Keratinocyte (primary cell): ENCODE results near the gene MESD. TPM values are rescaled to one million over a fixed set of nuclear protein-coding genes. Genes with fewer than 3 reads are reported as not detected.

Experiments
- DNase-seq: peaks from one replicate; pipeline ENCODE4 v3.0.0-alpha.2; 2011; ENCODE audit warnings: low read depth, missing footprints, low spot score
- FAIRE-seq: peaks from 2 replicates; lab custom pipeline; 2011; peaks lifted over from hg19 to GRCh38; lab: Jason Lieb, UNC
- H2AFZ ChIP-seq: 2 replicates; pipeline ENCODE4 v1.6.0; 2012; ENCODE audit warnings: low read length, control low read depth, inconsistent platforms; ENCODE audit not compliant: control insufficient read depth
- H3K27ac ChIP-seq: 2 replicates; pipeline ENCODE4 v1.5.1; 2011; ENCODE audit warnings: low read length; ENCODE audit not compliant: control insufficient read depth, insufficient read depth
- H3K27me3 ChIP-seq: 3 replicates; pipeline ENCODE4 v1.6.0; 2011; ENCODE audit warnings: low read length; ENCODE audit not compliant: control insufficient read depth, insufficient read depth; ENCODE audit errors: extremely low read depth
- H3K36me3 ChIP-seq, 2 experiments: 2 replicates in 1 of 2; 3 replicates in 1 of 2; pipeline ENCODE4 v1.5.1; 2011; ENCODE audit warnings: low read length in 2 of 2, mild to moderate bottlenecking in 1 of 2; ENCODE audit not compliant: control insufficient read depth in 2 of 2, insufficient read depth in 2 of 2; ENCODE audit errors: extremely low read depth in 1 of 2
- H3K4me1 ChIP-seq: 3 replicates; pipeline ENCODE4 v1.5.1; 2011; ENCODE audit warnings: low read length; ENCODE audit not compliant: control insufficient read depth, insufficient read depth; ENCODE audit errors: extremely low read depth
- H3K4me2 ChIP-seq: 3 replicates; pipeline ENCODE4 v1.6.0; 2011; ENCODE audit warnings: low read depth, low read length; ENCODE audit not compliant: control insufficient read depth, insufficient read depth; ENCODE audit errors: extremely low read depth
- H3K4me3 ChIP-seq, 3 experiments: fragments of 200-600 bp in 1 of 3; sonication (generic) in 1 of 3; 2 replicates in 2 of 3; 3 replicates in 1 of 3; pipeline ENCODE4 v1.5.1; 2011 to 2016; ENCODE audit warnings: low read length in 3 of 3, mild to moderate bottlenecking in 3 of 3, control low read depth in 2 of 3, inconsistent platforms in 1 of 3, low read depth in 1 of 3, mixed read lengths in 1 of 3, mixed run types in 1 of 3, moderate library complexity in 1 of 3; ENCODE audit not compliant: control insufficient read depth in 2 of 3, insufficient read depth in 2 of 3; ENCODE audit errors: extremely low read depth in 1 of 3
- H3K79me2 ChIP-seq: 2 replicates; pipeline ENCODE4 v1.6.0; 2012; ENCODE audit warnings: low read length; ENCODE audit not compliant: control insufficient read depth, insufficient read depth
- H3K9ac ChIP-seq: 3 replicates; pipeline ENCODE4 v1.6.0; 2011; ENCODE audit warnings: low read length; ENCODE audit not compliant: control insufficient read depth, insufficient read depth; ENCODE audit errors: extremely low read depth
- H3K9me1 ChIP-seq: 3 replicates; pipeline ENCODE4 v1.6.0; 2011; ENCODE audit warnings: low read length; ENCODE audit not compliant: control insufficient read depth, insufficient read depth; ENCODE audit errors: extremely low read depth
- H3K9me3 ChIP-seq: 2 replicates; pipeline ENCODE4 v1.5.1; 2012; ENCODE audit warnings: low read depth, low read length; ENCODE audit not compliant: control insufficient read depth
- H4K20me1 ChIP-seq: 3 replicates; pipeline ENCODE4 v1.6.0; 2011; ENCODE audit warnings: low read length; ENCODE audit not compliant: control insufficient read depth, insufficient read depth; ENCODE audit errors: extremely low read depth
- CTCF ChIP-seq, 3 experiments: IDR thresholded peaks in 1 of 3; conservative IDR thresholded peaks in 1 of 3; optimal IDR thresholded peaks in 1 of 3; 2 replicates in 2 of 3; 3 replicates in 1 of 3; pipeline versions ENCODE3 to v1.5.1; 2011; ENCODE audit warnings: low read length in 3 of 3, mild to moderate bottlenecking in 3 of 3, moderate library complexity in 2 of 3, control low read depth in 1 of 3, inconsistent platforms in 1 of 3; ENCODE audit not compliant: insufficient read depth in 2 of 3; ENCODE audit errors: extremely low read depth in 1 of 3
- EZH2 ChIP-seq: IDR thresholded peaks from one replicate; pipeline ENCODE4 v1.6.1; 2012; ENCODE audit warnings: inconsistent platforms, mild to moderate bottlenecking, low read length, moderate library complexity
- dilution Hi-C: fragments of 300-500 bp; cut with MboI; formaldehyde crosslinking; loops from one replicate; pipeline ENCODE4 v1.7.0; 2020; ENCODE audit warnings: low sequenced_read_pairs; ENCODE audit not compliant: extremely low pct_ligation_motif_present
- polyA plus RNA-seq, 5 experiments: library from polyadenylated mRNA; depleted of rRNA in 3 of 5; stranded (reverse) in 3 of 5; stranded (forward) in 1 of 5; unstranded in 1 of 5; fragments of >200 nt; gene quantifications; 1 replicate in 1 of 5; 2 replicates in 3 of 5; 3 replicates in 1 of 5; pipeline versions ENCODE4 v1.2.1 to v1.2.3, GENCODE V29; 2011 to 2012; ENCODE audit warnings: missing spikeins in 2 of 5, low read depth in 1 of 5, low replicate concordance in 1 of 5

Gene MESD
- polyA plus RNA-seq, 1 donor (not counting 4 experiments of a cell fraction or from before 2014, with no cell fraction given) = 18.7 TPM

GRCh38 chr15:80931191-80931590, 58.4 kb downstream of the MESD start:
- H3K36me3 ChIP-seq = no peaks in the 10 kb centered on the region
- H3K4me2 ChIP-seq = no peak overlapping the region
- no peaks in the 10 kb centered on the region for H3K27me3 ChIP-seq
- no peak for FAIRE-seq
- H3K9me3 ChIP-seq = no peaks in the 10 kb centered on the region
- H4K20me1 ChIP-seq = no peaks in the 10 kb centered on the region
- no peak overlapping the region for H3K4me3 ChIP-seq
- no peak overlapping the region for H2AFZ ChIP-seq
- TF ChIP-seq CTCF (optimal IDR thresholded peaks at IDR 0.05 in 1 of 3, IDR thresholded peaks at IDR 0.05 in 1 of 3, conservative IDR thresholded peaks at IDR 0.05 in 1 of 3; ENCODE audit: extremely low read depth in 1 of 3, insufficient read depth in 2 of 3, low read length in 3 of 3) = no peak
- no peak for TF ChIP-seq EZH2
- H3K9me1 ChIP-seq = no peaks in the 10 kb centered on the region
- dilution Hi-C loops = no loop called here
- H3K79me2 ChIP-seq = no peaks in the 10 kb centered on the region
- no peak for DNase-seq
- peaks cover 4% of the 10 kb centered on the region for H3K4me1 ChIP-seq
- H3K9ac ChIP-seq = no peak overlapping the region
- no peak overlapping the region for H3K27ac ChIP-seq

- Histone ChIP-seq H3K79me2 (no peaks in the 10 kb centered on the region), H3K9me1 (no peaks in the 10 kb centered on the region), H3K4me2 (no peak overlapping the region), H3K9me3 (no peaks in the 10 kb centered on the region), H3K27ac (no peak overlapping the region), H3K4me3 (no peak overlapping the region), H3K36me3 (no peaks in the 10 kb centered on the region), H3K9ac (no peak overlapping the region), H3K27me3 (no peaks in the 10 kb centered on the region), H2AFZ (no peak overlapping the region), H4K20me1 (no peaks in the 10 kb centered on the region), H3K4me1 (peaks cover 3% of the 10 kb centered on the region)
- TF ChIP-seq CTCF (optimal IDR thresholded peaks at IDR 0.05 in 1 of 3, IDR thresholded peaks at IDR 0.05 in 1 of 3, conservative IDR thresholded peaks at IDR 0.05 in 1 of 3; ENCODE audit: extremely low read depth in 1 of 3, insufficient read depth in 2 of 3, low read length in 3 of 3) (no peak), EZH2 (no peak)
- dilution Hi-C loops = no loop called here
- FAIRE-seq (no peak), DNase-seq (no peak)
Observed at GRCh38 chr15:80929689-80930088, 59.9 kb downstream of the MESD start.
